ENCODE results near the gene B9D2.
"Not testable (repeated sequence)": the region's sequence is repeated elsewhere in the genome, so short reads cannot be mapped to it uniquely, and the experiment has no call there.

The B9D2 gene, protein sequence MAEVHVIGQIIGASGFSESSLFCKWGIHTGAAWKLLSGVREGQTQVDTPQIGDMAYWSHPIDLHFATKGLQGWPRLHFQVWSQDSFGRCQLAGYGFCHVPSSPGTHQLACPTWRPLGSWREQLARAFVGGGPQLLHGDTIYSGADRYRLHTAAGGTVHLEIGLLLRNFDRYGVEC

DNA sequence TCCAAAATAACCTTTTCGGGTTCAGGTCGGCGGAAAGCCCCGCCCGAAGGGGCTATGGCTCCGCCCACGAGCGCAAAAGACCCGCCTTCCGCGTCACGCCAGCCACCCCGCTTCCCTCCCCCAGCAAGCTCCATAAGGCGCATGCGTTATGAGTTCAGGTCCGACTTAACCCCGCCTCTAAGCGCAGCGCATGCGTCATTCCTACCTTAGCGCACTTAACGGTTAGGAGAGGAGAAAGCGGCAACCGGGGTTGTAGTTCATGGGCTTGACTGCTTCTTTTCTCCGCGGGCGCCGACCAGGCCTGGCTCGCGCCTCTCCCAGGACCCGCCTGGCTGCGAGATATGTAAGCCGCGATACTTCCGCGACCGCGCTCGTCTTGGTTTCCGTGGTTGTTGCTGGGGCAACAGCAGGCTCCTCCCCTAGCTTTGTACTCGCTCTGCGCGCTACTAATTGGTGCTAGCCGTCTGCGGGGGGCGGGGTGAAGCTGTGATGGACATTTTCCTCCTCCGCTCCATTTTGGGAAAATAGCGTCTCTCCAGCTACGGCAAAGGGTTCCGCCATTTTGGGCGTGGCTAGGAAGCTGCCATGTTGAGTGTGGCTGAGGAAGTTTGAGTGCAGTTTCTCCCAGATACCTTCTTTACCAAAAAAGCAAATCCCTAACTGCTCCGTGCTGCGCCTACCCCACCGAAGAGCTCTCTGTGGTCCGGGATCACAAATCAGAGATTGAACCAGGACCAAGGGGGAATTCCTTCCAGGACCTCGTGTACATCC lies at the start of gene B9D2:
B9D2 (minus strand) TSS at position 397 of the 771 bp plus-strand sequence. CDS start 630 bp downstream, outside the sequence.
- TF ChIP-seq, protein P1, sequence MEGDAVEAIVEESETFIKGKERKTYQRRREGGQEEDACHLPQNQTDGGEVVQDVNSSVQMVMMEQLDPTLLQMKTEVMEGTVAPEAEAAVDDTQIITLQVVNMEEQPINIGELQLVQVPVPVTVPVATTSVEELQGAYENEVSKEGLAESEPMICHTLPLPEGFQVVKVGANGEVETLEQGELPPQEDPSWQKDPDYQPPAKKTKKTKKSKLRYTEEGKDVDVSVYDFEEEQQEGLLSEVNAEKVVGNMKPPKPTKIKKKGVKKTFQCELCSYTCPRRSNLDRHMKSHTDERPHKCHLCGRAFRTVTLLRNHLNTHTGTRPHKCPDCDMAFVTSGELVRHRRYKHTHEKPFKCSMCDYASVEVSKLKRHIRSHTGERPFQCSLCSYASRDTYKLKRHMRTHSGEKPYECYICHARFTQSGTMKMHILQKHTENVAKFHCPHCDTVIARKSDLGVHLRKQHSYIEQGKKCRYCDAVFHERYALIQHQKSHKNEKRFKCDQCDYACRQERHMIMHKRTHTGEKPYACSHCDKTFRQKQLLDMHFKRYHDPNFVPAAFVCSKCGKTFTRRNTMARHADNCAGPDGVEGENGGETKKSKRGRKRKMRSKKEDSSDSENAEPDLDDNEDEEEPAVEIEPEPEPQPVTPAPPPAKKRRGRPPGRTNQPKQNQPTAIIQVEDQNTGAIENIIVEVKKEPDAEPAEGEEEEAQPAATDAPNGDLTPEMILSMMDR (IDR thresholded peaks at IDR 0.05; ENCODE audit: borderline replicate concordance, insufficient read depth, low read depth, low read length): no peak
- peak within 1 kb of the TSS; percentile 83 for H3K4me3 ChIP-seq (ENCODE audit: low read depth, low read length)

DNA sequence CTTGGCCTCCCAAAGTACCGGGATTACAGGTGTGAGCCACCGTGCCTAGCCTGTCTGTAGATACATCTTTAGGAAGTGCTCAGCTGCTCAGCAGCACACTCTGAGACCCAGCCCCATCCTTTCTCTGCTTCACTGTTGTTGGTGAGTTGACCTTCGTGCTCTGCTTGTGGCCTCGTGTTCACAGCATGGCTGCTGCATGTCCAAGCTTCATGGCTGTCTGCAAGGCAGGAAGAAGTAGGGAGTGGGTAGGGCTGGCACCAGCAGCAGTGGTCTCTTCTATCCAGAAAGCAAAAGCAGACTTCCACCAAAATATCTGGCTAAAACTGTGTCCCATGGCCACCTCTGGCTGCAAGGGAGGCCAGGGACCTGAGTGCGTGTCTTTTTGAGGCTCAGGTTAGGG lies 49.0 kb upstream of the B9D2 start:
- TF ChIP-seq, protein P1 (IDR thresholded peaks at IDR 0.05; ENCODE audit: borderline replicate concordance, insufficient read depth, low read depth, low read length): no peak
- H3K4me3 ChIP-seq (ENCODE audit: low read depth, low read length): no peak overlapping the region

DNA sequence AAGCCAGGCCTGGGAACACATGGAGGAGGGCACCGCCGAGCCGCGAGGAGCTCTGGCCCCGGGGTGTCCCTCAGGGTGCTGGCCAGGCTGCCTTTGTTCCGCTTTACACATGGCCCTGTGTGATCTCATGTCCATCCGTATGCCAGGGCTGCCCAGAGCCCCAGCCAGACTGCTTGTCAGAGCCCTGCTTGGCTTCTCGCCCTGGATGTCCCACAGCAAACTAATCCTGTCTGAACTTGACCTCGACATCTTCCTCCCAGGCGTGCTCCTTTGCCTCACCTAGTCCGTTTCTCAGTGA lies 48.0 kb upstream of the B9D2 start:
- TF ChIP-seq, protein P1 (IDR thresholded peaks at IDR 0.05; ENCODE audit: borderline replicate concordance, insufficient read depth, low read depth, low read length): no peak
- H3K4me3 ChIP-seq (ENCODE audit: low read depth, low read length): no peak overlapping the region

DNA sequence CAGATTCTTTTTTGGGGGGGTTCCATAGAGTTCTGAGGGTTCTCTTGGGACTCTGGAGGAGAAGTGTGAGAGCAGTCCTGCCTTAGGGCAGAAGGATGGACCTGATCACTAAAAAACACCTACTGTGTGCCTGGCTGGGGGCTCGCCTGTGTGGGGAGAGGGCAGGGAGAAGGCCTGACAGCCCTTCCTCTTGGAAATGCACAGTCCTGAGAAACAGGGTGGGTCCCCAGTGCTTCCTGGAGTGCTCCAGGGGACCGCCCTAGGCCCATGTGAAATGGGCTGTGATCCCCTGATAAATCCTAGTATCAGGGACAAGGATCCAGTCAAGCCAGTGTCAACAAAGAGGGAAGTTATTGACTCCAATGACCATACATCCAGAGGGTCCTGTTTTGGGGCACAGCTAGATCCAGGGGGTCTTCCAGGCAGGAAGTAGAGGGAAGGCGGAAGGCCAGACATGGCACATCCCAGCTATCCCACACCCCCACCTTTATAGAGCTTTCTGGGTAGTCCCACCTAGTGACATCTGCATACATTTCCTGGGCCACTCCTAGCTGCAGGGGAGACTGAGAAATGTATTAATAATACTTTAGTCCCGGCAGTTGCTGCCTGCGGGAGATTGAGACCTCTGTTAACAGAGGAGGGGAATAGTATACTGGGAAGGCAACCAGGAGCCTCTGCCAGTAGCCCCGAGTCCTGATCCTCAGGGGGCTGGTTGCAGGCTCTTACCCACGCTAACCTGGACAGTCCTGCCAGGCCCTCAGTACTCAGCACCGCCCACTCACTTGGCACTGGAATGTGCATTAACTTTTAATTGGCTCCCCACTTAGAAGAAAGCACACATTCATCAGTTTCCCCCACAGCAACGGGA lies 47.4 kb upstream of the B9D2 start:
- TF ChIP-seq, protein P1 (IDR thresholded peaks at IDR 0.05; ENCODE audit: borderline replicate concordance, insufficient read depth, low read depth, low read length): no peak
- H3K4me3 ChIP-seq (ENCODE audit: low read depth, low read length): no peak overlapping the region

DNA sequence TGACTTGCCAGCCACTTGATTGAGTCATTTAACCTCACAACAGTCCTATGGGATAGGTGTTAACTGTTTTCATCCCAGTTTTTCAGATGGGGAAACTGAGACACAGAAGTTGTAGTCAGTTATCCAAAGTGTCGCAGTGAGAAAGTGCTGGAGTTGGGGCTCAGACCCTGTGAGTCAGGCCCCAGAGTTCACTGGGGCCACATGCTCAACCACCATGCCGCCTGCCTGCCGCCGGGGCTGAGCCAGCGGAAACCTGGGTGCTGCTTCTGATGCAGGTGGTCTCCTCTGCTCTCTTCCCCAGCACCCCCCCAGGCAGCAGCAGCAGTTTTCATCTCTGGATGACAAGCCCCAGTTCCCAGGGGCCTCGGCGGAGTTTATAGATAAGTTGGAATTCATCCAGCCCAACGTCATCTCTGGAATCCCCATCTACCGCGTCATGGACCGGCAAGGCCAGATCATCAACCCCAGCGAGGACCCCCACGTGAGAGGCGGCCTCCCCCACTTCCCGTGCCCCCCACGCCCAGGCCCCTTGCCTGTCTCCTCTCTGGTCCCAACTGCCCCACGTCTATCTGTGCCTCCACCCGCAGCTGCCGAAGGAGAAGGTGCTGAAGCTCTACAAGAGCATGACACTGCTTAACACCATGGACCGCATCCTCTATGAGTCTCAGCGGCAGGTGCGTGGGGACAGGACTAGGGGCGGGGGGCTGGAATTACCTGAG lies 46.5 kb upstream of the B9D2 start:
- TF ChIP-seq, protein P1 (IDR thresholded peaks at IDR 0.05; ENCODE audit: borderline replicate concordance, insufficient read depth, low read depth, low read length): no peak
- H3K4me3 ChIP-seq (ENCODE audit: low read depth, low read length): no peak overlapping the region

DNA sequence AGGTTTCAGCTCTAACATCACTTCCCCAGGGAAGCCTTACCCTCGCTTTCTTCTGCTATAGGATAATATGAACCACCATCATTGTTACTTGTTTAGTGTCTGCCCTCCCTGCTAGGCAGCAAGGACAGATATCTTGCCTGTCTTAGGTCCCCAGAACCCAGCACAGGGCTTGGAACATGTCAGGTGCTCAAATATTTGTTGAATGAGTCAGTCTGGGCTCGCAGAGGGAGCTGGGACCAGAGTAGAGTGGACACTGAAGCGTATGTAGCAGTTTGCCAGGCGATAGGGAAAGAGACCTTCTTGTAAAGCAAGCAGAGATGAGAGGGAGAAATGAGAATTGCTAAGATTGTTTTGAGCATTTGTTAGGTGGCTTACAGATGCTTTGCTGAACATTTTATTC lies 45.3 kb upstream of the B9D2 start:
- no peak overlapping the region for H3K4me3 ChIP-seq (ENCODE audit: low read depth, low read length)
- TF ChIP-seq, protein P1 (IDR thresholded peaks at IDR 0.05; ENCODE audit: borderline replicate concordance, insufficient read depth, low read depth, low read length): no peak

DNA sequence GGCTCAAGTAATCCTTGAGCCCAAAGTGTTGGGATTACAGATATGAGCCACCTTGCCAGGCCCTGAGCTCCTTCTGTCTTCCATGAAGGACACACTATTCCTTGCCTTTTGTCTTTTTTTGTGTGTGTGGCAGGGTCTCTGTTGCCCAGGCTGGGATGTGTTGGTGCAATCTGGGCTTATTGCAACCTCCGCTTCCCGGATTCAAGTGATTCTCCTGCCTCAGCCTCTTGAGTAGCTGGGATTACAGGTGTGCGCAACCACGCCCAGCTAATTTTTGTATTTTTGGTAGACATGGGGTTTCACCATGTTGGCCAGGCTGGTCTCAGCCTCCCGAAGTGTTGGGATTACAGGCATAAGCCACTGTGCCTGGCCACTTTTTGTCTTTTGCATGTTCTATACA lies 44.9 kb upstream of the B9D2 start:
- H3K4me3 ChIP-seq (ENCODE audit: low read depth, low read length): not testable (repeated sequence)
